ENCODE results near the gene LARGE1. TPM values are rescaled to one million over a fixed set of nuclear protein-coding genes. Genes with fewer than 3 reads are reported as not detected.

LARGE1 gene
- total and polyA plus RNA-seq, 2 of the 4 experiments (the other 2 are of a cell fraction): 6.2 to 12.4 TPM

- no peak overlapping the region for H3K14ac ChIP-seq (replicated peaks; ENCODE audit: low read depth, low read length)
- no TSS peak for BruUV-seq (replicated peaks)
Measured at GRCh38 chr22:33758961-33759360, 161.3 kb downstream of the LARGE1 start.

More at GRCh38 chr22:33758961-33759360, 161.3 kb downstream of the LARGE1 start:
- no peak overlapping the region for H2BK120ac ChIP-seq (ENCODE audit: low read depth, low read length)
- no peak overlapping the region for H2BK15ac ChIP-seq (ENCODE audit: low read depth, low read length)
- no peaks in the 10 kb centered on the region for H3K36me3 ChIP-seq (ENCODE audit: control insufficient read depth, insufficient read depth, low read length)
- no peak overlapping the region for H4K91ac ChIP-seq (ENCODE audit: insufficient read depth, low read depth, low read length)
- no peak overlapping the region for H3K18ac ChIP-seq (ENCODE audit: low read depth, low read length)
- H2AK5ac ChIP-seq (ENCODE audit: low read depth, low read length): no peak overlapping the region
- no peak overlapping the region for H3K9ac ChIP-seq (ENCODE audit: low read depth, low read length)
- ATAC-seq (ENCODE audit: low read depth) (no peak), DNase-seq (no peak)
- H3K27ac ChIP-seq (ENCODE audit: insufficient read depth, low read length): no peak overlapping the region
- no peak overlapping the region for H3K4me2 ChIP-seq (ENCODE audit: low read depth, low read length)
- no peak overlapping the region for H3K23ac ChIP-seq (ENCODE audit: low read depth, low read length)
- H3K4ac ChIP-seq (ENCODE audit: low read depth, low read length): no peak overlapping the region
- no peaks in the 10 kb centered on the region for H3K27me3 ChIP-seq (ENCODE audit: control insufficient read depth, insufficient read depth, low read length)
- H2AK9ac ChIP-seq (replicated peaks; ENCODE audit: low read depth, low read length, poor library complexity): no peak overlapping the region
- CTCF ChIA-PET: no interaction called here
- no peak overlapping the region for H2AFZ ChIP-seq (replicated peaks; ENCODE audit: low read length, poor library complexity)
- no peak overlapping the region for H2BK20ac ChIP-seq (ENCODE audit: low read depth, low read length)
- dilution Hi-C loops (cut with HindIII; ENCODE audit: low sequenced_read_pairs, unreplicated experiment) (no loop called here), intact Hi-C loops (cut with micrococcal nuclease) (no loop called here), in situ Hi-C loops (cut with MboI; ENCODE audit: low sequenced_read_pairs) (no loop called here)
- POLR2A ChIA-PET (ENCODE audit: unreplicated experiment): no interaction called here
- no peaks in the 10 kb centered on the region; the same call in 1 of the 2 replicates for H3K4me1 ChIP-seq (ENCODE audit: control insufficient read depth, insufficient read depth, low read length)
- H3K9me3 ChIP-seq (ENCODE audit: control insufficient read depth, insufficient read depth, low read length): no peaks in the 10 kb centered on the region
- H3K9me1 ChIP-seq (ENCODE audit: insufficient read depth, low read length): no peaks in the 10 kb centered on the region; the same call in 1 of the 2 replicates
- no peak overlapping the region for H3K56ac ChIP-seq (ENCODE audit: extremely low read depth, insufficient read depth, low read length)
- TF ChIP-seq MXI1 (IDR thresholded peaks at IDR 0.05; ENCODE audit: borderline replicate concordance, low read depth, low read length) (no peak), MAZ (IDR thresholded peaks at IDR 0.05; ENCODE audit: borderline replicate concordance, low read depth, low read length) (no peak), ELK1 (IDR thresholded peaks at IDR 0.05; ENCODE audit: borderline replicate concordance, low read depth, low read length) (no peak), USF2 (IDR thresholded peaks at IDR 0.05; ENCODE audit: low read depth, low read length) (no peak), CTCF (conservative IDR thresholded peaks at IDR 0.05; ENCODE audit: low read depth, low read length) (no peak), CEBPB (IDR thresholded peaks at IDR 0.05; ENCODE audit: low read depth, low read length) (no peak), BHLHE40 (IDR thresholded peaks at IDR 0.05; ENCODE audit: low read depth, low read length) (no peak), RCOR1 (IDR thresholded peaks at IDR 0.05; ENCODE audit: insufficient replicate concordance, low read length) (no peak)
- no peak overlapping the region for H4K8ac ChIP-seq (ENCODE audit: low read depth in 2 of 2, low read length in 2 of 2)
- H4K5ac ChIP-seq (ENCODE audit: low read depth, low read length): no peak overlapping the region
- H3K4me3 ChIP-seq (ENCODE audit: insufficient read depth, low read depth, low read length): no peak overlapping the region
- no peak overlapping the region for H2BK5ac ChIP-seq (ENCODE audit: low read depth, low read length, poor library complexity, severe bottlenecking)
- H3K79me1 ChIP-seq (ENCODE audit: low read depth in 1 of 2, low read length in 2 of 2): no peaks in the 10 kb centered on the region; a peak in 1 of 4 replicates
- no peaks in the 10 kb centered on the region for H4K20me1 ChIP-seq (ENCODE audit: insufficient read depth, low read length)

Data from IMR-90 (cell line).